Activated CD4-positive, alpha-beta T cell treated with anti-CD3 and anti-CD28 coated beads, Interleukin-2, Interleukin-4, amounts not matched to agents 100 ng/mL and 50 ng/mL, durations not matched to agents 16 hours and 8 hours (primary cell): ENCODE data around the gene GRID1.
"Not testable (repeated sequence)": the region's sequence is repeated elsewhere in the genome, so short reads cannot be mapped to it uniquely, and the experiment has no call there.

ENCODE experiments used
- DNase-seq: peaks from one replicate; pipeline ENCODE4 v3.0.0-alpha.2; 2020; ENCODE audit warnings: low spot score

GRID1 gene

GRCh38 chr10:86077871-86078638, 288.5 kb downstream of the GRID1 start:
- no peak for DNase-seq

- DNase-seq: no peak
These were observed 289.3 kb downstream of the GRID1 start for GRCh38 chr10:86077271-86077670.

- DNase-seq: not testable (repeated sequence)
These were observed 290.1 kb downstream of the GRID1 start for GRCh38 chr10:86076497-86076896.

GRCh38 chr10:86075512-86075911, 291.1 kb downstream of the GRID1 start:
- DNase-seq: no peak

GRCh38 chr10:86074294-86074693, 292.3 kb downstream of the GRID1 start:
- DNase-seq: no peak

GRCh38 chr10:86073199-86073977, 293.2 kb downstream of the GRID1 start:
- DNase-seq: no peak

- no peak for DNase-seq
These were observed 294.2 kb downstream of the GRID1 start for GRCh38 chr10:86072413-86072812.

- no peak for DNase-seq
These were observed 294.8 kb downstream of the GRID1 start for GRCh38 chr10:86071758-86072157.

GRCh38 chr10:86071145-86071544, 295.4 kb downstream of the GRID1 start:
- DNase-seq: no peak

- DNase-seq: no peak
These were observed 296.3 kb downstream of the GRID1 start for GRCh38 chr10:86070278-86070677.

GRCh38 chr10:86068231-86069054, 298.2 kb downstream of the GRID1 start:
- no peak for DNase-seq

GRCh38 chr10:86067436-86068050, 299.1 kb downstream of the GRID1 start:
- DNase-seq: no peak

GRCh38 chr10:86066696-86067095, 299.9 kb downstream of the GRID1 start:
- no peak for DNase-seq

GRCh38 chr10:86065711-86066251, 300.8 kb downstream of the GRID1 start:
- no peak for DNase-seq

GRCh38 chr10:86064931-86065662, 301.5 kb downstream of the GRID1 start:
- DNase-seq: no peak

- no peak for DNase-seq
These were observed 302.4 kb downstream of the GRID1 start for GRCh38 chr10:86064219-86064618.

GRCh38 chr10:86063341-86063740, 303.3 kb downstream of the GRID1 start:
- no peak for DNase-seq

- DNase-seq: no peak
These were observed 303.9 kb downstream of the GRID1 start for GRCh38 chr10:86062647-86063145.

GRCh38 chr10:86062198-86062550, 304.4 kb downstream of the GRID1 start:
- no peak for DNase-seq

- no peak for DNase-seq
These were observed 305.1 kb downstream of the GRID1 start for GRCh38 chr10:86061278-86062197.
